Smooth muscle cell (in vitro differentiated cells): ENCODE measurements around the gene DCP2. TPM values are rescaled to one million over a fixed set of nuclear protein-coding genes. Genes with fewer than 3 reads are reported as not detected.

Source experiments
- DNase-seq: peaks from one replicate; lab custom pipeline; 2025; ENCODE audit not compliant: unreplicated experiment; lab: John Stamatoyannopoulos, UW
- H2AFZ ChIP-seq: fragments of 200-600 bp; sonication (generic); 2 replicates; pipeline ENCODE4 v1.6.0; 2016; ENCODE audit warnings: antibody characterized with exemption, low read depth, mild to moderate bottlenecking
- H3F3A ChIP-seq: fragments of 200-600 bp; sonication (generic); 2 replicates; pipeline ENCODE4 v1.6.0; 2017; ENCODE audit warnings: antibody characterized with exemption, low read depth
- H3K27ac ChIP-seq: fragments of 200-600 bp; sonication (generic); 2 replicates; pipeline ENCODE4 v1.5.1; 2016; ENCODE audit warnings: low read depth, mild to moderate bottlenecking
- H3K27me3 ChIP-seq: fragments of 200-600 bp; sonication (generic); 2 replicates; pipeline ENCODE4 v1.6.1; 2016; ENCODE audit warnings: low read depth, mild to moderate bottlenecking
- H3K36me3 ChIP-seq: fragments of 200-600 bp; sonication (generic); 2 replicates; pipeline ENCODE4 v1.5.1; 2016; ENCODE audit warnings: low read depth
- H3K4me1 ChIP-seq: fragments of 200-600 bp; sonication (generic); 2 replicates; pipeline ENCODE4 v1.5.1; 2016; ENCODE audit warnings: low read depth
- H3K4me2 ChIP-seq: fragments of 200-600 bp; sonication (generic); 2 replicates; pipeline ENCODE4 v1.6.0; 2016; ENCODE audit warnings: mild to moderate bottlenecking
- H3K4me3 ChIP-seq: fragments of 200-600 bp; sonication (generic); 2 replicates; pipeline ENCODE4 v1.5.1; 2016; ENCODE audit warnings: mild to moderate bottlenecking
- H3K79me2 ChIP-seq: fragments of 200-600 bp; sonication (generic); 2 replicates; pipeline ENCODE4 v1.6.0; 2016; ENCODE audit warnings: low read depth, mild to moderate bottlenecking
- H3K9ac ChIP-seq: fragments of 200-600 bp; sonication (generic); 2 replicates; pipeline ENCODE4 v1.6.0; 2016; ENCODE audit warnings: low read depth
- H3K9me3 ChIP-seq: fragments of 200-600 bp; sonication (generic); replicated peaks from 2 replicates; pipeline ENCODE4 v1.5.1; 2016; ENCODE audit warnings: low read depth
- H4K20me1 ChIP-seq: fragments of 200-600 bp; sonication (generic); 2 replicates; pipeline ENCODE4 v1.6.0; 2016; ENCODE audit warnings: low read depth
- CTCF ChIP-seq: fragments of 200-600 bp; sonication (generic); IDR thresholded peaks from 2 replicates; pipeline ENCODE4 v1.5.1; 2017; ENCODE audit warnings: borderline replicate concordance, mild to moderate bottlenecking, antibody characterized with exemption; ENCODE audit not compliant: insufficient read depth, poor library complexity, severe bottlenecking
- WGBS: methylation state at CpG from one replicate; pipeline ENCODE4 v1.1.7; 2016; ENCODE audit warnings: low lambda C conversion rate; 5-methylcytosine and 5-hydroxymethylcytosine counted together
- polyA plus RNA-seq: library from polyadenylated mRNA; unstranded; fragments of >200 nt; fragmentation: Nextera tagmentation; extraction: Ambion mirVana; gene quantifications from 2 replicates; pipeline ENCODE4 v1.2.1, GENCODE V29; 2016
- total RNA-seq: library from RNA; depleted of rRNA; stranded (reverse); fragments of >200 nt; gene quantifications from 2 replicates; pipeline ENCODE4 v1.2.3, GENCODE V29; 2014

DCP2 gene
- total and polyA plus RNA-seq, 2 experiments from 2014 or later = 11.6 to 35.3 TPM

- H3K27ac ChIP-seq = peak overlapping the region; percentile 94
- no peak overlapping the region for H2AFZ ChIP-seq
- H4K20me1 ChIP-seq = no peaks in the 10 kb centered on the region
- no peaks in the 10 kb centered on the region for H3K9me3 ChIP-seq
- no peaks in the 10 kb centered on the region for H3K36me3 ChIP-seq
- H3K27me3 ChIP-seq = no peaks in the 10 kb centered on the region
- peak overlapping the region; percentile 27 for H3K9ac ChIP-seq
- peaks cover 37% of the 10 kb centered on the region for H3K4me1 ChIP-seq
- DNase-seq = no peak
- peak overlapping the region; percentile 56 for H3K4me2 ChIP-seq
- no peak for TF ChIP-seq CTCF
- no peaks in the 10 kb centered on the region for H3K79me2 ChIP-seq
- 17% methylated on average over 8 of the region's 8 CpGs for WGBS
- H3K4me3 ChIP-seq = no peak overlapping the region
- peaks cover 21% of the 10 kb centered on the region for H3F3A ChIP-seq
Observed at GRCh38 chr5:113031104-113031503, 54.5 kb downstream of the DCP2 start.

- Histone ChIP-seq H3K27me3 (no peaks in the 10 kb centered on the region), H2AFZ (no peak overlapping the region), H3K4me1 (peaks cover 37% of the 10 kb centered on the region), H3K9me3 (no peaks in the 10 kb centered on the region), H3K36me3 (no peaks in the 10 kb centered on the region), H3K79me2 (no peaks in the 10 kb centered on the region), H3K4me2 (peak overlapping the region; percentile 56), H3K9ac (peak overlapping the region; percentile 27), H3K4me3 (no peak overlapping the region), H4K20me1 (no peaks in the 10 kb centered on the region), H3F3A (peaks cover 21% of the 10 kb centered on the region), H3K27ac (peak overlapping the region; percentile 94)
- no peak for TF ChIP-seq CTCF
- 65% methylated on average over 2 of the region's 2 CpGs for WGBS
- DNase-seq = no peak
Observed at GRCh38 chr5:113031557-113031956, 55.0 kb downstream of the DCP2 start.

- Histone ChIP-seq H3K36me3 (no peaks in the 10 kb centered on the region), H3K79me2 (no peaks in the 10 kb centered on the region), H3K27ac (peak overlapping the region; percentile 94), H3F3A (peaks cover 20% of the 10 kb centered on the region), H3K4me1 (peaks cover 37% of the 10 kb centered on the region), H3K9me3 (no peaks in the 10 kb centered on the region), H3K9ac (peak overlapping the region; percentile 70), H3K27me3 (no peaks in the 10 kb centered on the region), H3K4me3 (no peak overlapping the region), H4K20me1 (no peaks in the 10 kb centered on the region), H2AFZ (no peak overlapping the region), H3K4me2 (peak overlapping the region; percentile 60)
- 48% methylated on average over 13 of the region's 13 CpGs for WGBS
- no peak for DNase-seq
- no peak for TF ChIP-seq CTCF
Observed at GRCh38 chr5:113034182-113034773, 57.7 kb downstream of the DCP2 start.

GRCh38 chr5:113035096-113035495, 58.5 kb downstream of the DCP2 start:
- no peaks in the 10 kb centered on the region for H3K36me3 ChIP-seq
- TF ChIP-seq CTCF = no peak
- no peaks in the 10 kb centered on the region for H3K27me3 ChIP-seq
- H3K79me2 ChIP-seq = no peaks in the 10 kb centered on the region
- H2AFZ ChIP-seq = no peak overlapping the region
- peak overlapping the region; percentile 22 for H3K4me2 ChIP-seq
- peak overlapping the region; percentile 94 for H3K27ac ChIP-seq
- WGBS = 74% methylated on average over 1 of the region's 1 CpG
- H3K9ac ChIP-seq = peak overlapping the region; percentile 61
- DNase-seq = no peak
- peaks cover 37% of the 10 kb centered on the region for H3K4me1 ChIP-seq
- H4K20me1 ChIP-seq = no peaks in the 10 kb centered on the region
- no peak overlapping the region for H3K4me3 ChIP-seq
- peaks cover 15% of the 10 kb centered on the region for H3F3A ChIP-seq
- no peaks in the 10 kb centered on the region for H3K9me3 ChIP-seq
